Esophagus muscularis mucosa (tissue), 4 donors: ENCODE data around the gene CNBD2. TPM values are rescaled to one million over a fixed set of nuclear protein-coding genes. Genes with fewer than 3 reads are reported as not detected.

Source experiments
- DNase-seq: peaks from one replicate; pipeline ENCODE4 v3.0.0-alpha.2; 2017; ENCODE audit errors: extremely low spot score
- H3K27ac ChIP-seq, 4 donors: fragments of 200-600 bp; sonication (generic); replicated peaks in 1 of 4; 1 replicate in 3 of 4; 2 replicates in 1 of 4; pipeline ENCODE4 v1.5.1; 2016 to 2019; ENCODE audit warnings: mild to moderate bottlenecking in 1 of 4
- H3K27me3 ChIP-seq, 4 donors: fragments of 200-600 bp; sonication (generic); one replicate each; pipeline versions ENCODE4 v1.5.1 to v1.6.0; 2016 to 2019
- H3K36me3 ChIP-seq, 4 donors: fragments of 200-600 bp; sonication (generic); one replicate each; pipeline ENCODE4 v1.5.1; 2016 to 2019
- H3K4me1 ChIP-seq, 4 donors: fragments of 200-600 bp; sonication (generic); one replicate each; pipeline ENCODE4 v1.5.1; 2016 to 2019
- H3K4me3 ChIP-seq, 4 donors: fragments of 200-600 bp; sonication (generic); 1 replicate in 2 of 4; 2 replicates in 2 of 4; pipeline ENCODE4 v1.5.1; 2016 to 2019; ENCODE audit warnings: mild to moderate bottlenecking in 4 of 4, moderate library complexity in 1 of 4
- H3K9me3 ChIP-seq, 4 donors: fragments of 200-600 bp; sonication (generic); 1 replicate in 3 of 4; 2 replicates in 1 of 4; pipeline ENCODE4 v1.5.1; 2016 to 2019
- EP300 ChIP-seq: sonication (generic); formaldehyde crosslinking; IDR thresholded peaks from one replicate; pipeline ENCODE4 v1.6.1; 2017; ENCODE audit warnings: antibody characterized with exemption
- POLR2A ChIP-seq: fragments of 450-650 bp; IDR thresholded peaks from one replicate; pipeline ENCODE4 v1.6.1; 2017; ENCODE audit warnings: antibody characterized with exemption, moderate library complexity, mild to moderate bottlenecking, low read depth
- POLR2AphosphoS5 ChIP-seq, 2 donors: sonication (generic); formaldehyde crosslinking; IDR thresholded peaks; one replicate each; pipeline ENCODE4 v1.6.1; 2017; ENCODE audit warnings: antibody characterized with exemption in 2 of 2
- WGBS: methylation state at CpG from one replicate; pipeline ENCODE4 v1.1.5; 2018; 5-methylcytosine and 5-hydroxymethylcytosine counted together
- intact Hi-C: fragments of 100-400 bp; cut with DNase I; formaldehyde crosslinking; loops from one replicate; pipeline ENCODE4 v1.15.1; 2023
- total RNA-seq, 4 donors: library from RNA; depleted of rRNA; stranded (reverse); fragments of >200 nt; gene quantifications; one replicate each; pipeline versions ENCODE4 v1.1.0 to v1.2.1, GENCODE V29; 2016
- TF ChIP-seq, protein P1 (sequence below), 3 experiments: fragments of 200-600 bp in 2 of 3; fragments of 450-650 bp in 1 of 3; sonication (generic) in 2 of 3; IDR thresholded peaks; one replicate each; pipeline ENCODE4 v1.5.1; 2017 to 2019; ENCODE audit warnings: antibody characterized with exemption in 3 of 3, mild to moderate bottlenecking in 2 of 3, moderate library complexity in 1 of 3

The CNBD2 gene
- total RNA-seq, 4 donors from 2014 or later, result 4.2 to 7.1 (median 4.7) TPM

DNA sequence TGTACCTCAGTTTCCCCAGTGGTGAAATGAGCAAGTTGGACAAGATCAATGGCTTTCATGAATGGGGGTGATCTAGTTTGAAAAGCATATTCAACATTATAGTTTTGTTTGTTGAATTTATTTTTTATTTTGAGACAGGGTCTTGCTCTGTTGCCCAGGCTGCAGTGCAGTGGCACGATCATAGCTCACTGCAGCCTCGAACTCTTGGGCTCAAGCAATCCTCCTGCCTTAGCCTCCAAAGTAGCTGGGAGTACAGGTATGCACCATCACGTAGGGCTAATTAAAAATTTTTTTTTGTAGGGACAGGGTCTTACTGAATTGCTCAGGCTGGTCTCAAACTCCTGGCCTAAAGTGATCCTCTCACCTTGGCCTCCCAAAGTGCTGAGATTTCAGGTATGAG, 63.4 kb downstream of the CNBD2 start:
- WGBS, result 89% methylated on average over 3 of the region's 3 CpGs
- no peak for DNase-seq
- Histone ChIP-seq H3K4me1 (peaks cover 0 to 6% (median 0%) of the 10 kb centered on the region in 4 donors), H3K27me3 (no peaks in the 10 kb centered on the region), H3K9me3 (no peaks in the 10 kb centered on the region), H3K4me3 (no peak overlapping the region), H3K27ac (no peak overlapping the region), H3K36me3 (no peaks in the 10 kb centered on the region)
- no peak for TF ChIP-seq POLR2AphosphoS5 (IDR thresholded peaks at IDR 0.05)
- TF ChIP-seq POLR2A, result no peak
- intact Hi-C loops, result no loop called here

DNA sequence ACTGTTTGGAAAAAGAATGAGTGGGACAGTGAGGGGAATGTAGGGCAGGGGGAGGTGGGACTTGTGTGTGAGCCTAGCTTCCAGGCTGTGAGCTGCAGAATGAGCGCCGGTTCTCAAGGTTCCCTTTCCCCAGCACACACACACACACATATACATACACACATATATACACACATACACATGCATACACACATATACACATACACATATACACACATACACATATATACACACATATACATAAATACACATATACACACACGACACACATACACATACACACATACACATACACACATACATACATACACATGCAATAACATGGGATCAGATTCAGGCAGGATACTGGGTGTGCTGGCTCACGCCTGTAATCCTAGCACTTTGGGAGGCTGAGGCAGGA, 66.5 kb downstream of the CNBD2 start:
- H3K27me3 ChIP-seq, result no peaks in the 10 kb centered on the region
- intact Hi-C loops, result no loop called here
- H3K36me3 ChIP-seq, result no peaks in the 10 kb centered on the region
- H3K27ac ChIP-seq, result no peak overlapping the region
- no peaks in the 10 kb centered on the region for H3K9me3 ChIP-seq
- TF ChIP-seq POLR2A, result no peak
- TF ChIP-seq EP300, result no peak
- TF ChIP-seq POLR2AphosphoS5 (IDR thresholded peaks at IDR 0.05), result no peak
- TF ChIP-seq, protein P1, sequence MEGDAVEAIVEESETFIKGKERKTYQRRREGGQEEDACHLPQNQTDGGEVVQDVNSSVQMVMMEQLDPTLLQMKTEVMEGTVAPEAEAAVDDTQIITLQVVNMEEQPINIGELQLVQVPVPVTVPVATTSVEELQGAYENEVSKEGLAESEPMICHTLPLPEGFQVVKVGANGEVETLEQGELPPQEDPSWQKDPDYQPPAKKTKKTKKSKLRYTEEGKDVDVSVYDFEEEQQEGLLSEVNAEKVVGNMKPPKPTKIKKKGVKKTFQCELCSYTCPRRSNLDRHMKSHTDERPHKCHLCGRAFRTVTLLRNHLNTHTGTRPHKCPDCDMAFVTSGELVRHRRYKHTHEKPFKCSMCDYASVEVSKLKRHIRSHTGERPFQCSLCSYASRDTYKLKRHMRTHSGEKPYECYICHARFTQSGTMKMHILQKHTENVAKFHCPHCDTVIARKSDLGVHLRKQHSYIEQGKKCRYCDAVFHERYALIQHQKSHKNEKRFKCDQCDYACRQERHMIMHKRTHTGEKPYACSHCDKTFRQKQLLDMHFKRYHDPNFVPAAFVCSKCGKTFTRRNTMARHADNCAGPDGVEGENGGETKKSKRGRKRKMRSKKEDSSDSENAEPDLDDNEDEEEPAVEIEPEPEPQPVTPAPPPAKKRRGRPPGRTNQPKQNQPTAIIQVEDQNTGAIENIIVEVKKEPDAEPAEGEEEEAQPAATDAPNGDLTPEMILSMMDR (IDR thresholded peaks at IDR 0.05), result no peak
- DNase-seq, result no peak
- no peak overlapping the region for H3K4me3 ChIP-seq
- H3K4me1 ChIP-seq, result peaks cover 0 to 6% (median 0%) of the 10 kb centered on the region in 4 donors
- WGBS, result 98% methylated on average over 4 of the region's 4 CpGs

DNA sequence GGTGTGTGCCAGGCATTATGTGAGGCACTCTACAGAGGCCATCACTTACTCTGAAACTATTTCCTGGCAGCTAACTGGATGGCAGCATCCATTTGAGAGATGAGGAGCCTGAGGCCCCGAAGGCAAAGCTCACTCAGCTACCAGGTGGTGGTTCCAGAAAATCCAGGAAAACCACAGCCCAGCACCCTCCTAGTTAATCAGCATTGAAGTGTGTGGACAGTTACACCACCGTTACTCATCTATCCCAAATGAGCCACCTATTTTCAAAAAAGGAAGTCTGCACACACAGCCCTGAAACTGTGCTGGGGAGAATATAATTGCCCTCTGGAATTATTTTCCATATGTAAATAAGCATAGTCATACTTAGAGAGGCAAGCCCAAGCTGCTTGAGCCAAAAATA, 67.4 kb downstream of the CNBD2 start:
- TF ChIP-seq POLR2A (no peak), POLR2AphosphoS5 (IDR thresholded peaks at IDR 0.05) (no peak), EP300 (no peak)
- TF ChIP-seq, protein P1 (IDR thresholded peaks at IDR 0.05), result no peak
- Histone ChIP-seq H3K36me3 (no peaks in the 10 kb centered on the region), H3K9me3 (no peaks in the 10 kb centered on the region), H3K4me1 (no peaks in the 10 kb centered on the region), H3K27ac (no peak overlapping the region), H3K27me3 (no peaks in the 10 kb centered on the region), H3K4me3 (no peak overlapping the region)
- no peak for DNase-seq
- 85% methylated on average over 2 of the region's 2 CpGs for WGBS
- intact Hi-C loops, result no loop called here

DNA sequence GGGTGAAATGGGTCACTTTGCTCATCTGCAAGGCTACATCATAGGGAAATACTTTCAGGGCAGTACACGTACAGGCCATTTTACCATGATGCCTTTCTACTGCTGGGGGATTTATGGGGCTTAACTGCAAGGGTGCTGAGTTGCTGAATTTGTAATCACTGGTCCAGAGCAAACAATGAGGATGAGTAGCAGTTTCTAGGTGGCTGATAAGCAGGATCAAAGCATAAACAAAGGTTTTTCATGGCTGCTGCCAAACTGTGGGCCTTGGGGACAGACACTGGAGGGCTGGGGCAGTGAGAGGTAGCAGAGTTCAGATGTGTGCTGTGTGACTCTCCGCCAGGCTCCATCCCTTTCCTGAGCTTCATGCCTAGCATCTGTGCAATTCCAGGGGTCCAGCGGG, 68.3 kb downstream of the CNBD2 start:
- peaks cover 0 to 3% (median 1%) of the 10 kb centered on the region in 4 donors for H3K36me3 ChIP-seq
- TF ChIP-seq POLR2A (no peak), EP300 (no peak), POLR2AphosphoS5 (IDR thresholded peaks at IDR 0.05) (no peak)
- TF ChIP-seq, protein P1 (IDR thresholded peaks at IDR 0.05), result no peak
- WGBS, result 97% methylated on average over 3 of the region's 3 CpGs
- no peaks in the 10 kb centered on the region for H3K9me3 ChIP-seq
- H3K4me1 ChIP-seq, result no peaks in the 10 kb centered on the region
- H3K27me3 ChIP-seq, result no peaks in the 10 kb centered on the region
- no peak overlapping the region for H3K4me3 ChIP-seq
- intact Hi-C loops, result no loop called here
- H3K27ac ChIP-seq, result no peak overlapping the region
- no peak for DNase-seq

DNA sequence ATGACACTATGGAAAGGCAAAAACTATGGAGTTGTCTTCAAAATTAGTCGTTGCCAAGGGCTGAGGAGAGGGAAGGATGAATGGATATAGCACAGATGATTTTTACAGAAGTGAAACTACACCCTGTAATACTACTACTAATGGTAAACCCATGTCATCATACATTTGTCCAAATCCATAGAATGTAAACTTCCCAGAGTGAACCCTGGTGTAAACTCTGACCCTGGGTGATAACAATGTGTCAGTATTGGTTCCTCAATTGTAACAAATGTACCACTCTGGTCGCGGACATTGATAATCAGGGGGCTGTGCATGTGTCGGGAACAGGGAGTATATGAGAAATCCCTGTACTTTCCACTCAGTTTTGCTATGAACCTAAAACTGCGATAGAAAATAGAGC, 72.2 kb downstream of the CNBD2 start:
- Histone ChIP-seq H3K27me3 (no peaks in the 10 kb centered on the region), H3K9me3 (no peaks in the 10 kb centered on the region), H3K36me3 (peaks cover 0 to 17% (median 6%) of the 10 kb centered on the region in 4 donors), H3K4me1 (peaks cover 0 to 1% (median 0%) of the 10 kb centered on the region in 4 donors), H3K27ac (no peak overlapping the region), H3K4me3 (no peak overlapping the region)
- TF ChIP-seq POLR2A (no peak), EP300 (no peak), POLR2AphosphoS5 (IDR thresholded peaks at IDR 0.05) (no peak)
- TF ChIP-seq, protein P1 (IDR thresholded peaks at IDR 0.05), result no peak
- 92% methylated on average over 5 of the region's 5 CpGs for WGBS
- intact Hi-C loops, result no loop called here
- DNase-seq, result no peak
